GM12878 (cell line): ENCODE results near the gene CTIF. TPM values are rescaled to one million over a fixed set of nuclear protein-coding genes. Genes with fewer than 3 reads are reported as not detected.

Experiments
- BACH1 ChIP-seq: fragments of 450-650 bp; IDR thresholded peaks from 2 replicates; pipeline ENCODE4 v1.6.1; 2017; ENCODE audit warnings: mild to moderate bottlenecking, borderline replicate concordance
- BCLAF1 ChIP-seq: fragments of 450-650 bp; IDR thresholded peaks from 2 replicates; pipeline ENCODE4 v1.6.1; 2017; ENCODE audit warnings: antibody characterized with exemption, mild to moderate bottlenecking, moderate library complexity
- CBX5 ChIP-seq: sonication (generic); IDR thresholded peaks from 2 replicates; pipeline ENCODE4 v1.6.1; 2016; ENCODE audit warnings: low read depth, moderate library complexity, mild to moderate bottlenecking, inconsistent platforms
- EP300 ChIP-seq, 2 experiments: fragments of 150-350 bp in 1 of 2; IDR thresholded peaks; 2 replicates each; pipeline ENCODE4 v1.6.1; 2011 to 2012; ENCODE audit warnings: low read depth in 2 of 2, low read length in 2 of 2, borderline replicate concordance in 1 of 2, improper control_type of control experiment in 1 of 2, inconsistent platforms in 1 of 2; ENCODE audit not compliant: control insufficient read depth in 1 of 2
- HDAC2 ChIP-seq: fragments of 200-600 bp; sonication (generic); IDR thresholded peaks from 2 replicates; pipeline ENCODE4 v1.6.1; 2017
- REST ChIP-seq: IDR thresholded peaks from 2 replicates; pipeline ENCODE4 v1.6.1; 2012; ENCODE audit warnings: mild to moderate bottlenecking, low read depth, low read length
- SREBF1 ChIP-seq: IDR thresholded peaks from 2 replicates; pipeline ENCODE4 v1.6.1; 2012; ENCODE audit warnings: mild to moderate bottlenecking, low read length
- ZBTB40 ChIP-seq: fragments of 450-650 bp; IDR thresholded peaks from 2 replicates; pipeline ENCODE4 v1.6.1; 2016; ENCODE audit warnings: mild to moderate bottlenecking, moderate library complexity, borderline replicate concordance
- polyA plus RNA-seq, 11 experiments: library from polyadenylated mRNA; depleted of rRNA in 4 of 11; unstranded in 6 of 11; stranded (reverse) in 5 of 11; fragments of >200 nt; fragmentation: Nextera tagmentation in 4 of 11; fragmentation: Illumina TruSeq in 1 of 11; extraction: Ambion mirVana in 4 of 11; extraction: Trizol in 1 of 11; gene quantifications; 1 replicate in 1 of 11; 2 replicates in 10 of 11; pipeline versions ENCODE4 v1.2.1 to v1.2.3, GENCODE V29; 2011 to 2016; ENCODE audit warnings: inconsistent platforms in 2 of 11, missing spikeins in 2 of 11, low read depth in 1 of 11
- total RNA-seq, 4 experiments: library from RNA; depleted of rRNA in 3 of 4; stranded (reverse); fragments of >200 nt in 3 of 4; fragmentation: Illumina TruSeq in 1 of 4; extraction: Trizol in 1 of 4; gene quantifications; 2 replicates each; pipeline versions ENCODE4 v1.2.1 to v1.2.3, GENCODE V29; 2013 to 2021

The CTIF gene
- total and polyA plus RNA-seq, 10 of the 15 experiments (the other 5 are each of a cell fraction or from before 2014, with no cell fraction given), result 0.06 to 11.6 (median 2.5) TPM

- TF ChIP-seq ZBTB40 (no peak), HDAC2 (no peak), EP300 (IDR thresholded peaks at IDR 0.05; ENCODE audit: borderline replicate concordance in 1 of 2, control insufficient read depth in 1 of 2, low read depth in 2 of 2, low read length in 2 of 2) (no peak), SREBF1 (no peak), REST (no peak), CBX5 (no peak), BACH1 (no peak), BCLAF1 (no peak)
Measured at GRCh38 chr18:48821845-48822244, 283.0 kb downstream of the CTIF start (continued).
